Suppressor macrophage (primary cell): ENCODE data around the gene CSPG4.

ENCODE experiments used
- DNase-seq, 4 experiments: peaks; one replicate each; pipeline ENCODE4 v3.0.0-alpha.2; 2020 to 2022

Gene CSPG4

DNA sequence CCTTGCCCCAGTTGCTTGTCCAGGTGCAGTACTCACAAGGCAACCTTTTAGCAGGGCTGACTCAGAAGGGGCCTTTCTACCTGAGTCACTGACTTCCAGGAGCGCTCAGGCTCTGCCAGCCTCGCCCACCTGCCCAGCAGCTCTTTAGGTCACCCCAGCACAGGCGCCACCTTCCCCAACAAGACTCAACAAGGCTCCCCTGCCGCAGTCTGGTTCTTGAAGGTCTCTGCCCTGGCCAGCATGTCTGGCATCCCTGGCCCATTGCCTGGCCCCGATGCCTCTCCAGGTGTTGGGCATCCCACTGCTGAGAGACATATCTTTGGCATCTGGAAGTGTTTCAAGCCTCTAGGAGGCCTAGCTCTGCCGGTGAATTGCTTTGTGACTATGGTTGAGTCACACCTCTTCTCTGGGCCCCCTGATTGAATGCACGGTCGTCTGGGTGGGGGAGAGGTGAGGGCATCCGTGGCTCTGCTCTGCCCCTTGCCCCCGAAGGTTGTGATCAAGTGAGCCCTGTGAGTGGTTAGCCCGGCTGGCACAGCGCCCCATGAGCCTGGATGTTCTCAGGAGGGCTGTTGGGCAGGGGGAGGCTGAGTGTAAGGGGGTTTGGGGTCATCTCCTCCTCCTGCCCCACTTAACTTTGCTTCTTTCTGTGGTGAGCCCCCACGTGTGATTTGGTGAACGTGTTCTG lies 43.3 kb downstream of the CSPG4 start:
- DNase-seq = no peak

GRCh38 chr15:75666823-75667501 lies 45.7 kb downstream of the CSPG4 start:
- peak; percentile 61 to 87 (median 70) for DNase-seq

GRCh38 chr15:75663931-75664421 lies 48.7 kb downstream of the CSPG4 start:
- no peak for DNase-seq

GRCh38 chr15:75662823-75663519 lies 49.7 kb downstream of the CSPG4 start:
- DNase-seq = no peak

DNA sequence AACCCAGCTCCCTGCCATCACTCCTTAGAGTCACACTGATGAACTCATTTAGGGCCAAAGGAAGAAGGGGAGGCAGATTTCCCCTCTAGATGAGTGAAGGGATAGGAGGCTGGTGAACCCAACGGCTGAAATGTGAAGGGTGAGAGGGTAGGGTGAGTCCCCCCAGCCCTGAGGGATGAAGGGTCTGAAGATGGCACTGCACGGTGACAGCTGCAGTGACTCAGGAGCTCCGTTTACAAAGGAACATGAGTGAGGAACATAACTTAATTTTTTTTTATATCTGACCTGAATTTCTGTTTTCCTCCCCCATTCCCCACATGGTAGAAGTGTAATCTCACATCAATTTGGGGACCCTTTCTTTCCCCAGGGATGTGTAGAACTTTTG lies 50.9 kb downstream of the CSPG4 start:
- DNase-seq = no peak

GRCh38 chr15:75661100-75661755 lies 51.4 kb downstream of the CSPG4 start:
- DNase-seq = peak in 3 of 4 experiments; percentile 10 to 45 (median 16)

- DNase-seq = no peak
Observed at GRCh38 chr15:75659928-75660645, 52.6 kb downstream of the CSPG4 start.

DNA sequence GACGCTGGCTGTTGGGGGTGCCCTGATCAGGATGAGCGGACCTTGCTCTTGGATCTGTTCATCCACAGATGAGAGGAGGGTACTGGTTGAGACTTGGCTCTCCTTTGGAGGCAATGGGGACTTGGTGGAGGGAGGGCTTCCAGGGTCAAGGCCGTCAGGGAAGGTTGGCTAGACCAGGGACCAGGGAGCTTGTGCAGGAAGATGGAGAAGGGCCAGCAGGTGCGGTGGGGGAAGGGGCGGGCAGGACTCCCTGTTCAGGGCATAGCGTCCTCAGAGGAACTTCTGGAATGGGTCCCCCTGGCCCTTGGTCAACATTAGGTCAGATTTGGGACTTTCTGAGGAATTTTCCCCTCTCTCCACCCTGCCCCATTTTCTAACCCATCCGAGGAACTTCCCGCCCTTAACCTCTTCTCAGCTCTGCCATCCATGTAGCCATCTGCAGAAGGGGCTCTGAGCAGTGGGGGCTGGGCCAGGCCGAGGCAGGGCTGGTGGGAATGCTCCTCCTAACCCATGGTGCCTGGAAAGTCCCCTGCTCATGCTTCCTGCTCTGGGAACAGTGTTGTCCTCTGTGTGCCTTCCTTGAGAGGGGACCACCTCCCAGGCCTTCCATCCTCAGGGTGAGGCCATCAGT lies 53.4 kb downstream of the CSPG4 start:
- DNase-seq = no peak

- DNase-seq = no peak
Observed at GRCh38 chr15:75656813-75657212, 55.8 kb downstream of the CSPG4 start.

DNA sequence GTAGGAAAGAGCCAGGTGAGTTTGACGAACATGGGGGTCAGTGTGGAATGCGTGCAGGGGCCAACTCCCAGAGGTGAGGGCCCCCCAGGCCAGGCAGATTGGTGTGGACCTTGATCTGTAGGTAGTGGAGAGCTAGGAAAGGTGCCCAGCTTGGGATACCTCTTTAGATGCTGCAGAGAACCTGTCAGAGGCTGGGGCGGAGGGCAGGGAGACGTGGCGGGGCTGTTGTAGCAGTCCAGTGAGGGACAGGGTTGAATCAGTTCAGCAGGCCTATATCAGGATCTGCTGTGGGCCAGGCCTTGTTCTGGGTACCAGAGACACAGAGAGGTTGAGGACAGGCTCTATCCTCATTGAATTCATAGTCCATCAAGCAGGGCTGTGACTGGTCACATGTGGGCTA lies 56.3 kb downstream of the CSPG4 start:
- no peak for DNase-seq

DNA sequence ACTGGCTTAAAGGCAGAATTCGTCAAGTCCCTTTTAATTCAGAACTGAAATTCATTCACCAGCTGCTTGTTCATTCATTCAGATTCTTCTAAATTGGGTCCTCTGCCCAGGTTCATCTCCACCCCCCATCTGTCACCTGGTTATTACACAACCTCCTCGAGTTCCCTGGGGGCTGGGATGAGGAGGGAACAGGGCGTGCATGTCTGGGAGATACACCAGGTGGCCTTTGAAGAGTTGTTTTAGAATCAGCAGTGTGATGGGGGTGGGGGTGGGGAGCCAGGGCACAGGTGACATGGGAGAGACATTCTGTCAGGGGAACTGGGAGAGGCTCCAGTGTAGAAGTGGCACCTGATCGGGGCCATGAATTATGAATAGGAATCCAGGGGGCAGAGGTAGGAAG lies 56.7 kb downstream of the CSPG4 start:
- DNase-seq = no peak

- DNase-seq = no peak
Observed at GRCh38 chr15:75654201-75654907, 58.3 kb downstream of the CSPG4 start.

- DNase-seq = no peak
Observed at GRCh38 chr15:75653347-75653913, 59.2 kb downstream of the CSPG4 start.

DNA sequence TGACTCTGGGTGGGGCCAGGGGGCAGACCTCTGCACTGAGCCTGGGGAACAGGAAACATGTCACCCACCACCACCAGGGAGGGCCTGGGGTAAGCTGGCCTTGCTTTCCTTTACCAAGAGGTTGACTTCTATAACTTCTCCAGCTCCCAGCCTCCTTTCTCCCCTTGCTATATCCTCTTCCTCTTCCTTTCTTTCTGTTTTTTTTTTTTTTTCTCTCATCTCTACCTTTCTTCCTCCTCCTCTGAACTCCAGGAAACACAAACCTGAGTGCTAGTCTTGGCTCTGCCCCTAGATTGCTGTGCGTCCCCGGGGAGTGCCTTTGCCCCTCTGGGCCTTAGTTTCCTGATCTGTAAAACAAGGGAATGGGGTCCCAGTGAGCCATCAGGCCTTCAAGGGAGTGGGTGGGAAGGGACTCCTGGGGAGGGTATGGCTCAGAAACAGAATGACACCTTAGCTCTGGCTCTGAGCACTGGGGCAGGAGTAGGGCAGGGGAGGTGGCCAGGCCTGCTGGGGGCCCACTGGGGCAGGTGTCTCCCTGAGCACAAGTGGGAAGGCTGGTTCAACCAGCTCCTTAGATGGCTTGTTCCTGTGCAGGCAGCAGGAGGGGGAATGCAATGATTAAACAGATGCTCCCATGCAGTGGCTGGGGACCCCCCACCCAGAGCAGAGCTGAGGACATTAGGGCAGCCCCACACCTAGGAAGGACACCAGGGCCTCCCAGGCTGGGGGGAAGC lies 60.7 kb downstream of the CSPG4 start:
- peak in 1 of 4 experiments; percentile 8 for DNase-seq

DNA sequence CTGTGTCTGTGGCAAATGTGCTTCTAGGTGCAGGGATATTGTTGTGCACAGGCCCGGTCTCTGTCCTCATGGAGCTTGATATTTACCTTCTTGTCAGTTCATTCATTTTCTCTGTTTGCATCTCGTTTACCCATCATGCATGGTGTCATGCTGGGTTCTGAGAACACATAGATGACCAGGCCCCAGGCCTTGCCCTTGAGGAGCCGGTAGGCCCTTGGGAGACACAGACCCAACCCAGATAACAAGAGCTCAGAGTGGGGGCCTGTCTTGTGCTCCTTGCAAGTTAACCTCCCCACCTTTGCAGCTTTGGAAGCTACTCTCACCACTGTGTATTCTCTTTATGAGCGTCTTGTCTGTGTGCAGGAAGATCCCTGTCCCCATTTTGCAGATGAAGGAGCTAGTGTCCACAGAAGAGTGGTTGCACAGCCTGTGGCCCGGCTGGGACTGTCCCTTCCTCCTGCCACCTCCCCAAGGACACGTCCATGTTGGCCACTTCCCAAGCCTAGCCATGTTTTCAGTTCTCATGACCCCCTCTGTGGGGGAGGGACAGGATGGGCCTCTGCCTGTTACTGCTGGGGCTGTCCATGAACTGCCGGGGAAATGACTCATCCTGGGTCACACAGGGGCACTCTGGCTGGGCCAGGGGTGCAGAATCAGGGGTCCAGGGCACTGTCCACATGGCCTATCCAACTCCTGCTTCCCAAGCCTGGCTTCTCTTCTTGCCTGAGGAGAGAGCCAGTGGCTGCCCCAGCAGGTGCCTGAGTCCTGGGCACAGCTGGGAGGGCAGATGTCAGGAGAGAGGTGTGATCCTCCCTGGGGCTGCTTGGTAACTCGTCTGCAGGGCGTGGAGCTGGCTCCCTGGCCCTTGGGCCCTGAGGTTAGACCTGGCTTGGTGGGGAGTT lies 61.5 kb downstream of the CSPG4 start:
- peak; percentile 61 to 78 (median 72) for DNase-seq

DNA sequence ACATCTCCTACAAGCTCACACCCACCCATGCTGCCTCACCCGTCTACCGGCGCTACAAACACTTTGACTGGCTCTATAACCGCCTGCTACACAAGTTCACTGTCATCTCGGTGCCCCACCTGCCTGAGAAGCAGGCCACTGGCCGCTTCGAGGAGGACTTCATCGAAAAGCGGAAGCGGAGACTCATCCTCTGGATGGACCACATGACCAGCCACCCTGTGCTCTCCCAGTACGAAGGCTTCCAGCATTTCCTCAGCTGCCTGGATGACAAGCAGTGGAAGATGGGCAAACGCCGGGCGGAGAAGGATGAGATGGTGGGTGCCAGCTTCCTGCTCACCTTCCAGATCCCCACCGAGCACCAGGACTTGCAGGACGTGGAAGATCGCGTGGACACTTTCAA lies 62.8 kb downstream of the CSPG4 start:
- no peak for DNase-seq

DNA sequence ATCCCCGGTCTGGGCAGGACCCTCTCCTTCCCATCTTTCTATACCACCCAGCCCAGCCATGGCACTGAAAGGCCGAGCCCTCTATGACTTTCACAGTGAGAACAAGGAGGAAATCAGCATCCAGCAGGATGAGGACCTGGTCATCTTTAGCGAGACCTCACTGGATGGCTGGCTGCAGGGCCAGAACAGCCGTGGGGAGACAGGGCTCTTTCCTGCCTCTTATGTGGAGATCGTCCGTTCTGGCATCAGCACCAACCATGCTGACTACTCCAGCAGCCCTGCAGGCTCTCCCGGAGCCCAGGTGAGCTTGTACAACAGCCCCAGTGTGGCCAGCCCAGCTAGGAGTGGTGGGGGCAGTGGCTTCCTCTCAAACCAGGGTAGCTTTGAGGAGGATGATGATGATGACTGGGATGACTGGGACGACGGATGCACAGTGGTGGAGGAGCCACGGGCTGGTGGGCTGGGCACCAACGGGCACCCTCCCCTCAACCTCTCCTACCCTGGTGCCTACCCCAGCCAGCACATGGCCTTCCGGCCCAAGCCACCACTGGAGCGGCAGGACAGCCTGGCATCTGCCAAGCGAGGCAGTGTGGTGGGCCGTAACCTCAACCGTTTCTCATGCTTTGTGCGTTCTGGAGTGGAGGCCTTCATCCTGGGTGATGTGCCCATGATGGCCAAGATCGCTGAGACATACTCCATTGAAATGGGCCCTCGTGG lies 63.4 kb downstream of the CSPG4 start:
- no peak for DNase-seq
